Neuronal stem cell (in vitro differentiated cells): ENCODE results near the gene DTL.
A peak's percentile ranks its signal among the peaks of the same experiment; 100 is the strongest.

Experiments used
- DNase-seq: peaks from one replicate; pipeline ENCODE4 v3.0.0-alpha.2; 2013; ENCODE audit warnings: low spot score
- H2AFZ ChIP-seq: one replicate; pipeline ENCODE4 v1.6.1; 2013; ENCODE audit warnings: mild to moderate bottlenecking, low read length, inconsistent platforms
- H2AK5ac ChIP-seq: 2 replicates; pipeline ENCODE4 v1.6.1; 2013; ENCODE audit warnings: low read depth, mild to moderate bottlenecking, inconsistent platforms, low read length, moderate library complexity, mixed read lengths
- H2BK120ac ChIP-seq: 2 replicates; pipeline ENCODE4 v1.6.1; 2013; ENCODE audit warnings: low read depth, mild to moderate bottlenecking, inconsistent platforms, low read length, moderate library complexity, mixed read lengths
- H2BK12ac ChIP-seq: one replicate; pipeline ENCODE4 v1.6.1; 2013; ENCODE audit warnings: low read length, inconsistent platforms
- H2BK15ac ChIP-seq: 2 replicates; pipeline ENCODE4 v1.6.1; 2013; ENCODE audit warnings: mild to moderate bottlenecking, low read length, inconsistent platforms, mixed read lengths
- H2BK5ac ChIP-seq: one replicate; pipeline ENCODE4 v1.6.1; 2013; ENCODE audit warnings: inconsistent platforms, mild to moderate bottlenecking, low read length, moderate library complexity
- H3K14ac ChIP-seq: one replicate; pipeline ENCODE4 v1.6.1; 2013; ENCODE audit warnings: low read length, inconsistent platforms
- H3K18ac ChIP-seq: 2 replicates; pipeline ENCODE4 v1.6.1; 2013; ENCODE audit warnings: low read length, inconsistent platforms
- H3K23ac ChIP-seq: 2 replicates; pipeline ENCODE4 v1.6.1; 2013; ENCODE audit warnings: low read depth, mild to moderate bottlenecking, mixed read lengths, low read length, inconsistent platforms; ENCODE audit not compliant: poor library complexity
- H3K27ac ChIP-seq: replicated peaks from 3 replicates; pipeline ENCODE4 v1.5.1; 2013; ENCODE audit warnings: low read length, inconsistent platforms
- H3K27me3 ChIP-seq, 3 experiments: 2 replicates each; pipeline ENCODE4 v1.6.1; 2013; ENCODE audit warnings: low read length in 3 of 3, mild to moderate bottlenecking in 2 of 3, inconsistent platforms in 1 of 3, low read depth in 1 of 3, mixed read lengths in 1 of 3, moderate library complexity in 1 of 3; ENCODE audit not compliant: control insufficient read depth in 3 of 3, insufficient read depth in 3 of 3
- H3K36me3 ChIP-seq, 2 donors: replicated peaks in 1 of 2; 2 replicates each; pipeline ENCODE4 v1.6.1; 2013; ENCODE audit warnings: low read length in 2 of 2; ENCODE audit not compliant: control insufficient read depth in 2 of 2, insufficient read depth in 2 of 2
- H3K4ac ChIP-seq: 2 replicates; pipeline ENCODE4 v1.6.1; 2013; ENCODE audit warnings: inconsistent platforms, mild to moderate bottlenecking, low read length, moderate library complexity
- H3K4me1 ChIP-seq, 2 donors: 1 replicate in 1 of 2; 2 replicates in 1 of 2; pipeline ENCODE4 v1.6.1; 2013; ENCODE audit warnings: low read length in 2 of 2, low read depth in 1 of 2; ENCODE audit not compliant: control insufficient read depth in 2 of 2, insufficient read depth in 1 of 2
- H3K4me2 ChIP-seq: one replicate; pipeline ENCODE4 v1.6.1; 2013; ENCODE audit warnings: mild to moderate bottlenecking, low read length, inconsistent platforms; ENCODE audit not compliant: insufficient read depth, poor library complexity, severe bottlenecking
- H3K4me3 ChIP-seq, 2 donors: 2 replicates each; pipeline ENCODE4 v1.5.1; 2013; ENCODE audit warnings: low read length in 2 of 2, mild to moderate bottlenecking in 2 of 2, inconsistent platforms in 1 of 2, moderate library complexity in 1 of 2
- H3K79me1 ChIP-seq: one replicate; pipeline ENCODE4 v1.6.1; 2013; ENCODE audit warnings: low read depth, mild to moderate bottlenecking, inconsistent platforms, low read length, moderate library complexity
- H3K9ac ChIP-seq: one replicate; pipeline ENCODE4 v1.6.1; 2013; ENCODE audit warnings: mild to moderate bottlenecking, low read depth, low read length, inconsistent platforms; ENCODE audit not compliant: poor library complexity
- H3K9me3 ChIP-seq, 2 donors: replicated peaks in 1 of 2; 2 replicates each; pipeline versions ENCODE3 to v1.6.1; 2013; ENCODE audit warnings: low read length in 2 of 2, mild to moderate bottlenecking in 2 of 2, inconsistent platforms in 1 of 2, low read depth in 1 of 2, mixed read lengths in 1 of 2, moderate library complexity in 1 of 2; ENCODE audit not compliant: control insufficient read depth in 2 of 2, insufficient read depth in 1 of 2
- H4K8ac ChIP-seq: one replicate; pipeline ENCODE4 v1.6.1; 2013; ENCODE audit warnings: low read depth, mild to moderate bottlenecking, inconsistent platforms, low read length, moderate library complexity
- H4K91ac ChIP-seq: one replicate; pipeline ENCODE4 v1.6.1; 2013; ENCODE audit warnings: low read length, low read depth, mild to moderate bottlenecking, inconsistent platforms; ENCODE audit not compliant: poor library complexity
- WGBS, 2 donors: extraction: QIAGEN DNeasy Blood & Tissue Kit; methylation state at CpG; one replicate each; pipeline ENCODE4 v1.1.7; 2013; ENCODE audit warnings: missing lambda C conversion rate in 2 of 2, mixed read lengths in 1 of 2; ENCODE audit not compliant: insufficient read length in 2 of 2, insufficient replicate concordance in 1 of 2; ENCODE audit errors: extremely low coverage in 2 of 2; 5-methylcytosine and 5-hydroxymethylcytosine counted together

The DTL gene

DNA sequence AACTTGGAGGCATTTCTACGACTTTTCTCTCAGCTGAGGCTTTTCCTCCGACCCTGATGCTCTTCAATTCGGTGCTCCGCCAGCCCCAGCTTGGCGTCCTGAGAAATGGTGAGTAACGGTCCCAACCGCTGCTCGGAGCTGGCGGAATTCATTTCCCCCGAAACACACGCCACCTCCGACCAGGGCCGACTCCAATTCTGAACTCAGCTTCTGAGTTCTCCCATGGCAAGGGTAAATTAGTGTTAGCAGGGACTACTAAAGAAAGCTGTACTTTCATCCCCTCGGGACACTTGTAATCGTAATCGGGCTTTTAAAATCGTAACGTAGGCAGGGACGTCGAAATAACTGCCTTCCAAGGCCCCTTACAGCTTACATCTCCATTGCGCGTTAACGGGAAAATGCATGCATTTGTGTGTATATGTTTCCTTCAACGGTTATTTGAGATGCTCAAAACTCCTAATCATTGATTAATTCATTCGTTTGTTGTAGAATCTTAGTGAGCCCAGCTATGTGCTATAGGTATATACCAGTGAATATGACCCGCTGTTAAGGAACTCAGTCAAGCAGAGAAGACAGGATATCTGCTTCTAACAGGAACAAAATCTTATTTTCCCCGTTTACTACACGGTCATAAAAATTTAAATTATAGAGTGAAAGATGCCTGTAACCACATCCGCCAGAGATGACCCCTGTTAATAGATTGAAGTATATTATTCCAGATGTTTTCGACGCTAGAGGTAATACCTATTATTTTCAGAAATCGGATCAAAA is 472 bp downstream of the DTL start:
- Histone ChIP-seq H3K9me3 (peaks cover 0 to 18% of the 10 kb centered on the region in 2 donors), H3K14ac (no peak overlapping the region), H3K4me3 (peak overlapping the region; percentile 61 to 94), H3K9ac (peak overlapping the region; percentile 79), H4K91ac (no peak overlapping the region), H3K27ac (peak overlapping the region; percentile 47), H3K27me3 (no peaks in the 10 kb centered on the region), H3K4me2 (peak overlapping the region; percentile 62), H3K23ac (peak overlapping the region; percentile 46), H3K4ac (no peak overlapping the region), H2BK15ac (no peak overlapping the region), H3K36me3 (peaks cover 5 to 59% of the 10 kb centered on the region in 2 donors), H2AK5ac (no peak overlapping the region), H2AFZ (peak overlapping the region; percentile 89), H3K4me1 (peaks cover 6 to 7% of the 10 kb centered on the region in 2 donors), H3K18ac (peak overlapping the region; percentile 84), H3K79me1 (no peaks in the 10 kb centered on the region), H2BK120ac (no peak overlapping the region), H2BK5ac (no peak overlapping the region), H4K8ac (no peak overlapping the region), H2BK12ac (no peak overlapping the region)
- no peak for DNase-seq
- WGBS, 2 donors: no CpG with 5 or more reads among the region's 32 CpGs

DNA sequence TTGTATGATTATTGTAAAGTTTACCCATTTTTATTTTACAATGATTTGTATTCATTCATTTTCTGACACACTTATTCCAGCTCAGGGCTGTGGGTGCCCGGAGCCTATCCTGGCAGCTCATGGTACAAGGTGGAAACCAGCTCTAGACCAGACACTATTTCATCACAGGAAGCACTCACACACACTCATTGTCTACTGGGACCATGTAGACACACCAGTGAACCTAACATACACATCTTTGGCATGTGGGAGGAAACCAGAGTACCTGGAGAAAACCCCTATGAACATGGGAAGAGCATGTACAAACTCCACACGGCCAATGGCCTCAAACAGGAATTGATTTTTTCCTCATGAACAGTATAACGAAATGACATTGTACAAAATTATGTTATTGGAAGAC is 2.4 kb downstream of the DTL start:
- peaks cover 4 to 5% of the 10 kb centered on the region in 2 donors for H3K4me1 ChIP-seq
- H3K27ac ChIP-seq: no peak overlapping the region
- no peak overlapping the region for H2BK15ac ChIP-seq
- DNase-seq: no peak
- peaks cover 5 to 70% of the 10 kb centered on the region in 2 donors for H3K36me3 ChIP-seq
- H3K79me1 ChIP-seq: no peaks in the 10 kb centered on the region
- no peak overlapping the region for H3K18ac ChIP-seq
- H4K8ac ChIP-seq: no peak overlapping the region
- no peak overlapping the region for H3K23ac ChIP-seq
- no CpG with 5 or more reads among the region's 3 CpGs for WGBS, 2 donors
- peak overlapping the region in 1 of 2 donors; percentile 61 for H3K4me3 ChIP-seq
- no peaks in the 10 kb centered on the region for H3K27me3 ChIP-seq
- no peak overlapping the region for H2BK120ac ChIP-seq
- H2AK5ac ChIP-seq: no peak overlapping the region
- H2BK12ac ChIP-seq: no peak overlapping the region
- no peak overlapping the region for H2BK5ac ChIP-seq
- no peak overlapping the region for H3K14ac ChIP-seq
- peak overlapping the region; percentile 63 for H3K9ac ChIP-seq
- H3K4ac ChIP-seq: no peak overlapping the region
- no peak overlapping the region for H4K91ac ChIP-seq
- H2AFZ ChIP-seq: no peak overlapping the region
- peaks cover 0 to 17% of the 10 kb centered on the region in 2 donors for H3K9me3 ChIP-seq
- H3K4me2 ChIP-seq: no peak overlapping the region

DNA sequence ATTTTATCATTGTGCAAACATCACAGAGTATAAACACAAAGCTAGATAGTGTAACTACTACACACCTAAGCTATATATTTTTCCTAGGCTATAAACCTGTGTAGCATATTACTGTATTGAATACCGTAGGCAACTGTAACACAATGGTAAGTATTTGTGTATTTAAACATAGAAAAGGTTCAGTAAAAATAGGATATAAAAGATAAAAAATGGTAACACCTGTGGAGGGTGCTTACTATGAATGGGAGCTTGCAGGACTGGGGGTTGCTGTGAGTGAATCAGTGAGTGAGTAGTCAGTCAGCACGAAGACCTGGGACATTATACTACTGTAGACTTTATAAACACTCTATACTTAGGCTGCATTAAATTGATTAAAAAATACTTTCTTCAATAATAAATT is 4.1 kb downstream of the DTL start:
- no peak overlapping the region for H3K4me3 ChIP-seq
- H4K91ac ChIP-seq: no peak overlapping the region
- no CpG with 5 or more reads among the region's 2 CpGs for WGBS, 2 donors
- H3K36me3 ChIP-seq: peaks cover 5 to 80% of the 10 kb centered on the region in 2 donors
- H2AFZ ChIP-seq: no peak overlapping the region
- no peak overlapping the region for H2BK5ac ChIP-seq
- H3K27ac ChIP-seq: no peak overlapping the region
- no peak overlapping the region for H3K4me2 ChIP-seq
- no peak for DNase-seq
- no peaks in the 10 kb centered on the region for H3K79me1 ChIP-seq
- no peak overlapping the region for H3K23ac ChIP-seq
- H3K14ac ChIP-seq: no peak overlapping the region
- peaks cover 4 to 5% of the 10 kb centered on the region in 2 donors for H3K4me1 ChIP-seq
- H3K9ac ChIP-seq: no peak overlapping the region
- no peak overlapping the region for H3K18ac ChIP-seq
- H2BK120ac ChIP-seq: no peak overlapping the region
- no peak overlapping the region for H3K4ac ChIP-seq
- no peak overlapping the region for H2AK5ac ChIP-seq
- H3K9me3 ChIP-seq: peaks cover 0 to 16% of the 10 kb centered on the region in 2 donors
- H2BK15ac ChIP-seq: no peak overlapping the region
- H2BK12ac ChIP-seq: no peak overlapping the region
- no peaks in the 10 kb centered on the region for H3K27me3 ChIP-seq
- no peak overlapping the region for H4K8ac ChIP-seq

DNA sequence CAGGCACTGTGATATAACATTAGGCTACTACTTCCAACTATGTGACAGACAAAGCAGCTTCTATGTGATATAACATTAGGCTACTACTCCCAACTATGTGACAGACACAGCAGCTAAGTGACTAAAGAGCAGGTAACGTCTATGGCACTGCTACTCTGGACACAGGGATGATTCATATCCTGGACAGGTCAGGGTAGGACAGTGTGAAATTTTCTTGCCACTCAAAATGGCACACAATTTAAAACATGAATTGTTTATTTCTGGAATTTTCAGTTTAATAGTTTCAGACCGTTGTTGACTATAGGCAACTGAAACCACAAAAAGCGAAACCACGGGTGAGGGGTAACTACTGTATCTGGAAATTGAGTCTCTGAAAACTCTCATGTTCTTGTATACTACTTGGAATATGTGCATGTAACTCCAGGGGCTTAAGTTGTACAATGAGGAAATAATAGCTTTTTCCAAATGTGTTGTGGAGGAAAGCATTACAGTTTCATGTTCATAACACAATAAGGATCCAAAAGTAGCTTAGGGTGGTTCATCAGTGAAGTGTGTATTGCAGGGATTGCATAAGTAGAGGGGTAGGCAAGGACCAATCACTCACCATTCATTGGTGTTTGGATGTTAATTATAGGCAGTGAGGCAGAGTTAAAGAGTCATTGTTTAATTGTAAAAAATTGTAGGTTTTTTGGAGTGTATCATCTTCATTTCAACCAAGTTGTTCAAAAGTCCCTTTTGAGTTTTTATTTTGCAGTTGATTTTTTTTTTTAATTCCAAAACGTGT is 5.3 kb downstream of the DTL start:
- no CpG with 5 or more reads among the region's 5 CpGs for WGBS, 2 donors
- H2AFZ ChIP-seq: no peak overlapping the region

More for the DNA sequence above, 5.3 kb downstream of the DTL start:
- no peak overlapping the region for H2AK5ac ChIP-seq
- H3K18ac ChIP-seq: no peak overlapping the region
- H2BK120ac ChIP-seq: no peak overlapping the region
- H2BK12ac ChIP-seq: no peak overlapping the region
- H3K4me2 ChIP-seq: no peak overlapping the region
- H2BK15ac ChIP-seq: no peak overlapping the region
- DNase-seq: no peak
- no peak overlapping the region for H3K4me3 ChIP-seq
- H3K14ac ChIP-seq: no peak overlapping the region
- peaks cover 4 to 5% of the 10 kb centered on the region in 2 donors for H3K4me1 ChIP-seq
- peaks cover 11 to 92% of the 10 kb centered on the region in 2 donors for H3K36me3 ChIP-seq
- H3K9me3 ChIP-seq: peaks cover 0 to 16% of the 10 kb centered on the region in 2 donors
- no peak overlapping the region for H3K23ac ChIP-seq
- no peaks in the 10 kb centered on the region for H3K79me1 ChIP-seq
- H4K91ac ChIP-seq: no peak overlapping the region
- H3K27ac ChIP-seq: no peak overlapping the region
- no peak overlapping the region for H3K4ac ChIP-seq
- no peak overlapping the region for H2BK5ac ChIP-seq
- no peak overlapping the region for H4K8ac ChIP-seq
- H3K27me3 ChIP-seq: no peaks in the 10 kb centered on the region
- no peak overlapping the region for H3K9ac ChIP-seq
